Activated T-helper 1 cell treated with anti-CD3 and anti-CD28 coated beads, Interleukin-2, amount 50 U/mL, for 16 hours (primary cell): ENCODE data around the gene PYCARD.
"Not testable (repeated sequence)": the region's sequence is repeated elsewhere in the genome, so short reads cannot be mapped to it uniquely, and the experiment has no call there.

Experiments used
- DNase-seq, 2 donors: peaks; one replicate each; pipeline ENCODE4 v3.0.0-alpha.2; 2020; ENCODE audit warnings: low read depth in 1 of 2, low spot score in 1 of 2

PYCARD gene

DNA sequence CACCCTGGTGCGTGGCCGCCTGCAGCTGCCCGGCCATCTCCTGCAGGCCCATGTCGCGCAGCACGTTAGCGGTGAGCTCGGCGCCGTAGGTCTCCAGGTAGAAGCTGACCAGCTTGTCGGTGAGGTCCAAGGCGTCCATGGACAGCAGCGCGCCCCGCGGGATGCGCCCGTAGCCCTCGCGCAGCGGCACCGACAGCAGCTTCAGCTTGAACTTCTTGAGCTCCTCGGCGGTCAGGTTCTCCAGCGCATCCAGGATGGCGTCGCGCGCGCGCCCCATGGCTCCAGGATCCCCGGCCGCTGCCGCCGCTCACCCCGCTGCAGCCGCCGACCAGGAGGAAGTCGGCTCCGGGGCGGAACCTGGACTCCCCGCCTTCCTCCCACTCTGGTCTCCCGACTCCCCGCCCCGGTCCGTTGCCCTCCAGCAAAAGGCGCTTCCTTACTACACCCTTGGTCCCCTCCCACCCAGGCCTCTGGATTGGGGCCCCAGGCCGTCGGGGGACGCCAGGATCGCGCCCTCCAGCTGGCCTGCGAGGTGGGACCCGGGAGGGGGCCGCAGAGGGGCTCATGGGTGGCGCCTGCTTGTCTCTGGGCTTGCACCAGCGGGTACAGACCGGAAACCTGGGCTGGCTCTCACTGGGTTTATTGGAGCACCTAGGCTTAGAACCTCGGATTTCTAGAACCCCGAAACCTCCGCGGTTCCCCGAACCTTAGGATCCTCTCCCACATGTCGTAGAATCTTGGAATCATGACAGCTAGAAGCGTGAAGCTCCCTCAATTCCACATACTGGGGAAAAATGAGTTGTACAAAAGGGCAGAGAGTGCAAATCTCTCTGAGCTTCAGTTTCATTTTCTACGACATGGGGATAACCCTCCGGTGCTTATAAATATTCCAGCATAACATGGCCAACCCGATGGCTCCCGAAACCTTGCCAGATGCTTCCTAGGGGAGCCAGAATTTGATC lies at the start of gene PYCARD:
PYCARD (minus strand) TSS at position 347 of the 962 bp plus-strand sequence; CDS start at position 277, 70 bp downstream.
- no peak for DNase-seq

DNA sequence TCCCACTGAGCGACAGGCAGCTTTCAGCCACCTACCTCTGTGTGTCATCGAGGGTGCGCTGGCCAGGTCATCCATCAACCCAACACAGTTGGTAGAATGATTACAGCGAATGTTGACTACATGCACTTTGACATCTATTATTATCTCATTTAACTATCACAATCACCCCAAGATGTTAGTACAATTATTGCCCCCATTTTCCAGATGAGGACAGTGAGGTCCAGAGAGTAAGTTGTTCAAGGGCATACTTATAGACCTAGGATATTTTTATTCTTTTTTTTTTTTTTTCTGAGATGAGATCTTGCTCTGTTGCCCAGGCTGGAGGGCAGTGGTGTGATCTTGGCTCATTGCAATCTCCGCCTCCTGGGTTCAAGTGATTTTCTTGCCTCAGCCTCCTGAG lies 48.9 kb upstream of the PYCARD start:
- DNase-seq, result no peak

DNA sequence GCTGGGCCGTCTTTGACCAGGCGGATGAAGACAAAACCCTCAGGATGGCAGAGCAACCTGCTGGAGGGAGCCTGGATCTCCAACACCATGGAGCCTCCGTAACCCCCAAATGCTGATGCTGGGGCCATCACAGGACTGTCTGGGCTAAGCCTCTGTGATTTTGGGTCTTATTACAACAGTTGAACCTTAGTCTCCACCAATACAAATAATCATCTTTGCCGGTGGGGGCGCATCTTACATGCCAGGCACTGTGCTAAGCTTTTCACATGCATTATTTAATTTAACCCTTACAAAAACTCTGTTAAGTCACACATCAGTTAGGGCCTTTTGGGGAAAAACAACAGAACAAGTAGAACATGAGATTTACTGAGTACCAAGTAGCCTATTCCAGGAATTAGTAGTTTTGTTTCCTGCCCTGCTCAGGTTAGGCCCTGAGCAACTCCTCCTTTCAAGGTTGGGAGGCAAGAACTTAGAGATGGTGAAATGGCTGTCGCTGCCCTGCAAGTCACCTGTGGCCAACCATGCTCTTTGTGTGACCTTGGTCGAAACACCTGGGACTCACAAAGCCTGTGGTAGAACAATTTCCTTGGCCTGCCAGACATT lies 48.3 kb upstream of the PYCARD start:
- no peak for DNase-seq

DNA sequence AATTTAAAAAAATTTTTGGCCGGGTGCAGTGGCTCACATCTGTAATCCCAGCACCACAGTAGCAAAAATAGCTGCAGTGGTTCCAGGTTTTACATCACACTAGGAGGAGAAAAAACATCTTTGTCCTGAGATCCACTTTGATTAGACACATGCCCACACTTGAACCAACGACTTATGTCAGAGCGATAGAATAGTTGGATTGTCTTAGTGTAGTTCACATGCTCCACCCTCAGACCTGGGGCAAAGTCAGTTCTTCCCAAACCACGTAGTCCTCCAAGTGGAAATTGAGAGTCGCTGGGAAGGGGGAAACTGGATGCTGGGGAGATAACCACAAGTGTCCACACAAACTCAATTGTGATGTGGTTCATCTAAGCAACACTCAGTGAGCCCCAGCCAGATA lies 45.8 kb upstream of the PYCARD start:
- DNase-seq, result no peak

- DNase-seq, result no peak
Measured at GRCh38 chr16:31246296-31246695, 43.7 kb upstream of the PYCARD start.

DNA sequence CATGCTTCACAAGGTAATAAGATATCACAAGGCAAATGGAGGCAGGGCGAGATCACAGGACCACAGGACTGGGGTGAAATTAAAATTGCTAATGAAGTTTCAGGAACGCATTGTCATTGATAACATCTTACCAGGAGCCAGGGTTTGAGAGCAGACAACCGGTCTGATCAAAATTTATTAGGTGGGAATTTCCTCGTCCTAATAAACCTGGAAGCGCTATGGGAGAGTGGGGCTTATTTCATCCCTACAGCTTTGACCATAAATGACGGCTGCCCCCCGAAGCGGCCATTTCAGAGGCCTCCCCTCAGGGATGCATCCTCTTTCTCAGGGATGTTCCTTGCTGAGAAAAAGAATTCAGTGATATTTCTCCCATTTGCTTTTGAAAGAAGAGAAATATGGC lies 43.0 kb upstream of the PYCARD start:
- DNase-seq, result not testable (repeated sequence)

- no peak for DNase-seq
Measured at GRCh38 chr16:31243734-31244670, 41.4 kb upstream of the PYCARD start.

GRCh38 chr16:31242206-31242605 lies 39.6 kb upstream of the PYCARD start:
- DNase-seq, result no peak

GRCh38 chr16:31238041-31238440 lies 35.5 kb upstream of the PYCARD start:
- DNase-seq, result no peak

- no peak for DNase-seq
Measured at GRCh38 chr16:31229501-31229900, 26.9 kb upstream of the PYCARD start.

GRCh38 chr16:31228206-31228605 lies 25.6 kb upstream of the PYCARD start:
- no peak for DNase-seq

GRCh38 chr16:31225193-31225592 lies 22.6 kb upstream of the PYCARD start:
- DNase-seq, result no peak

DNA sequence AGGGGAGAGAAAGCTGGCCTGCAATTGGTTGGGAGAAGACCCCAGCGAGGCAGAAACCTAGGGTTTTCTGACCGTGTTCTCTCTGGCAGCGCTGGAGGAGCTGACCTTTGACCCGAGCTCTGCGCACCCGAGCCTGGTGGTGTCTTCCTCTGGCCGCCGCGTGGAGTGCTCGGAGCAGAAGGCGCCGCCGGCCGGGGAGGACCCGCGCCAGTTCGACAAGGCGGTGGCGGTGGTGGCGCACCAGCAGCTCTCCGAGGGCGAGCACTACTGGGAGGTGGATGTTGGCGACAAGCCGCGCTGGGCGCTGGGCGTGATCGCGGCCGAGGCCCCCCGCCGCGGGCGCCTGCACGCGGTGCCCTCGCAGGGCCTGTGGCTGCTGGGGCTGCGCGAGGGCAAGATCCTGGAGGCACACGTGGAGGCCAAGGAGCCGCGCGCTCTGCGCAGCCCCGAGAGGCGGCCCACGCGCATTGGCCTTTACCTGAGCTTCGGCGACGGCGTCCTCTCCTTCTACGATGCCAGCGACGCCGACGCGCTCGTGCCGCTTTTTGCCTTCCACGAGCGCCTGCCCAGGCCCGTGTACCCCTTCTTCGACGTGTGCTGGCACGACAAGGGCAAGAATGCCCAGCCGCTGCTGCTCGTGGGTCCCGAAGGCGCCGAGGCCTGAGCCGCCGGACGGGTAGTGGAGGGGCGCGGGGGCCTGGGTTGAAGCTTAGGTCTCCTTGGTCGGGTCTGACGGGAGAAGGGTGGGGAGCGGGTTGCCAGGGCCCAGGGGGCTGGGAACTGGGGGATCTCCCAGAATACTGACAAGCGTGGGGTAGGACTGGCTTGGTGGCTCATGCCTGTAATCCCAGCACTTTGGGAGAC lies 21.8 kb upstream of the PYCARD start:
- no peak for DNase-seq

GRCh38 chr16:31223044-31223443 lies 20.5 kb upstream of the PYCARD start:
- DNase-seq, result no peak

GRCh38 chr16:31221357-31222160 lies 19.0 kb upstream of the PYCARD start:
- no peak for DNase-seq

DNA sequence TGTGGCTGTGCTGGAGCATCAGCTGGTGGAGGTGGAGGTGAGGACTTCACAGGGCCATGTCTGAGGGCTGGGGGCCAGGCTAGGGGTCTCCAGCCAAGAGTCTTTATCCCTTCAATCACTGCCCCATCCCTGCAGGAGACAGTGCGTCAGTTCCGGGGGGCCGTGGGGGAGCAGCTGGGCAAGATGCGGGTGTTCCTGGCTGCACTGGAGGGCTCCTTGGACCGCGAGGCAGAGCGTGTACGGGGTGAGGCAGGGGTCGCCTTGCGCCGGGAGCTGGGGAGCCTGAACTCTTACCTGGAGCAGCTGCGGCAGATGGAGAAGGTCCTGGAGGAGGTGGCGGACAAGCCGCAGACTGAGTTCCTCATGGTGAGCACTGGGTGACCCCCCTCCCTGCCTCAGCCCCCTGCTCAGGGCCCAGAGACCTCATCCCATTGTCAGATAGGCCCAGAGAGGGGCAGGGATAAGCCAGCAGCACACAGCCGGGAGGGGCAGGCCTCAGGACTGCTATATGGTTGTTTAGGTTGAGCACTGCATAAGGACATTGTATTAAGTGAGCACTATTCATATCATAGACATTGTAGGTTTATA lies 16.7 kb upstream of the PYCARD start:
- no peak for DNase-seq

DNA sequence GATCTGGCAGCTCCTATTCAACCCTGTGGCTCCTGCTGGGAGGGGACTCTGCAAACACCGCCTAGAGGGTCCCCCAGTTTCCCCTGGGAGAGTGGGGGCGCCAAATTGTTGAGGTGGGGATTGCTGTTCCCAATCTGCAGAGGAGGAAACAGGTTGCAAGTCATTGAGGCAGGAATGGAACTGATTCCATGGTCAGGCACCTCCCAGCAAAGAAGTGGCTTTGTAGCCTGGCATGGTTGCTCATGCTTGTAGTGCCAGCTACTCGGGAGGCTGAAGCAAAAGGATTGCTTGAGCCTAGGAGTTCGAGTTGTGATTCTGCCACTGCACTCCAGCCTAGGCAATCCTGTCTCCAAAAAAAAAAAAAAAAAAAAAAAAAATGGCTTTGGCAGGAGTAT lies 14.6 kb upstream of the PYCARD start:
- DNase-seq, result no peak

- no peak for DNase-seq
Measured at GRCh38 chr16:31216422-31217135, 14.0 kb upstream of the PYCARD start, which contains the start of gene PYDC1. PYDC1 (minus strand) TSS chr16:31217135; CDS start chr16:31217028, 107 bp downstream.
